Heart left ventricle (tissue), 13 donors: Measurements from ENCODE around the gene DUSP28.

Source experiments
- POLR2A ChIP-seq, 2 donors: fragments of 450-650 bp; IDR thresholded peaks; one replicate each; pipeline ENCODE4 v1.6.1; 2017; ENCODE audit warnings: antibody characterized with exemption in 2 of 2, mild to moderate bottlenecking in 2 of 2, moderate library complexity in 2 of 2
- TF ChIP-seq, protein P1 (sequence below), 12 donors: fragments of 200-600 bp; sonication (generic) in 4 of 12; IDR thresholded peaks; one replicate each; pipeline versions ENCODE4 v1.5.0 to v1.8.0; 2018 to 2022; ENCODE audit warnings: antibody characterized with exemption in 12 of 12, mild to moderate bottlenecking in 5 of 12
- donor health status: ischemic (EF 13 %, LVEDD 7.1; RV severe dilation, severe dysfunction).
- donor health status: DM: no; HTN: yes; CAD: no.
- donor health status: DM: no; HTN: no; CAD: no.
- donor health status: ischemic (EF 25% LVEDD 6.9; RV normal size, moderate dysfunction).
- donor health status: ischemic (EF 25% LVEDD 5.7; RV mildly dilated, moderate dysfunction).
- donor health status: ischemic (EF 35%, LVEDD 5.7; RV mildly dilated, moderate dysfunction).
- donor health status: nonischemic (EF 11% LVEDD 7.7; RV severe dilation, severe dysfunction).
- donor health status: DM: yes; HTN: yes; CAD: no.
- donor health status: PGD.
- donor health status: ischemic (EF 29% LVEDD 5.4; RV normal size, mild dysfunction).
- donor health status: nonischemic (EF 23%, LVEDD 6.1; RV moderate dilation, normal function).

DNA sequence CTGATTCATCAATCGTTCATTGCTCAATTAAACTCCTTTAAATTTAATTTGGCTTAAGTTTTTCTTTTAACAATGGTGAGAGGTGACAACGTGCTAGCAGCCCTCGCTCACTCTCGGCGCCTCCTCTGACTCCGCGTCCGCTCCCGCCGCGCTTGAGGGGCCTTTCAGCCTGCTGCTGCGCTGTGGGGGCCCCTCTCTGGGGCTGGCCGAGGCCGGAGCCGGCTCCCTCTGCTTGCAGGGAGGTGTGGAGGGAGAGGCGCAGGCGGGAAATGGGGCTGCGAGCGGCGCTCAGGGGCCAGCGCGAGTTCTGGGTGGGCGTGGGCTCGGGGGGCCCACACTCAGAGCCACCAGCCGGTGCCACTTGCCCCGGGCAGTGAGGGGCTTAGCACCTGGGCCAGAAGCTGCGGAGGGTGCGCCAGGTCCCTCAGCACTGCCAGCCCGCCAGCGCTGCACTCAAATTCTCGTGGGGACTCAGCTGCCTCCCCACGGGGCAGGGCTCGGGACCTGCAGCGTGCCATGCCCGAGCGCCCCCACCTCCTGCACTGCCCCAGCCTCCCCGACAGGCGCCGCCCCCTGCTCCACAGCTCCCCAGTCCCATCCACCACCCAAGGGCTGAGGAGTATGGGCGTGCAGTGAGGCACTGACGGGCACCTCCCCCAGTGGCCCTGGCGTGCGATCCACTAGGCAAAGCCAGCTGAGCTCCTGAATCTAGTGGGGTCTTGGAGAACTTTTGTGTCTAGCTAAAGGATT, 22.0 kb upstream of the DUSP28 start:
- TF ChIP-seq, protein P1, sequence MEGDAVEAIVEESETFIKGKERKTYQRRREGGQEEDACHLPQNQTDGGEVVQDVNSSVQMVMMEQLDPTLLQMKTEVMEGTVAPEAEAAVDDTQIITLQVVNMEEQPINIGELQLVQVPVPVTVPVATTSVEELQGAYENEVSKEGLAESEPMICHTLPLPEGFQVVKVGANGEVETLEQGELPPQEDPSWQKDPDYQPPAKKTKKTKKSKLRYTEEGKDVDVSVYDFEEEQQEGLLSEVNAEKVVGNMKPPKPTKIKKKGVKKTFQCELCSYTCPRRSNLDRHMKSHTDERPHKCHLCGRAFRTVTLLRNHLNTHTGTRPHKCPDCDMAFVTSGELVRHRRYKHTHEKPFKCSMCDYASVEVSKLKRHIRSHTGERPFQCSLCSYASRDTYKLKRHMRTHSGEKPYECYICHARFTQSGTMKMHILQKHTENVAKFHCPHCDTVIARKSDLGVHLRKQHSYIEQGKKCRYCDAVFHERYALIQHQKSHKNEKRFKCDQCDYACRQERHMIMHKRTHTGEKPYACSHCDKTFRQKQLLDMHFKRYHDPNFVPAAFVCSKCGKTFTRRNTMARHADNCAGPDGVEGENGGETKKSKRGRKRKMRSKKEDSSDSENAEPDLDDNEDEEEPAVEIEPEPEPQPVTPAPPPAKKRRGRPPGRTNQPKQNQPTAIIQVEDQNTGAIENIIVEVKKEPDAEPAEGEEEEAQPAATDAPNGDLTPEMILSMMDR (IDR thresholded peaks at IDR 0.05): no peak
- TF ChIP-seq POLR2A (IDR thresholded peaks at IDR 0.05): no peak
